Measurements from ENCODE around the gene ST6GALNAC6.

Gene ST6GALNAC6

GRCh38 chr9:127916720-127917581, 17.5 kb upstream of the ST6GALNAC6 start, which contains the start of gene ST6GALNAC4:
Gene ST6GALNAC4 (minus strand): TSS chr9:127917041. CDS start chr9:127916419, 622 bp downstream.
- DNase-seq (ENCODE audit: low read depth in 2 of 2), result peak; percentile 93 to 95

GRCh38 chr9:127915801-127916719, 16.7 kb upstream of the ST6GALNAC6 start:
- DNase-seq (ENCODE audit: low read depth in 2 of 2), result no peak

GRCh38 chr9:127915325-127915752, 15.9 kb upstream of the ST6GALNAC6 start:
- no peak for DNase-seq (ENCODE audit: low read depth in 2 of 2)

- no peak for DNase-seq (ENCODE audit: low read depth in 2 of 2)
Observed at GRCh38 chr9:127913682-127914081, 14.3 kb upstream of the ST6GALNAC6 start.

GRCh38 chr9:127912882-127913281, 13.5 kb upstream of the ST6GALNAC6 start:
- DNase-seq (ENCODE audit: low read depth in 2 of 2), result no peak

GRCh38 chr9:127912296-127912695, 12.9 kb upstream of the ST6GALNAC6 start:
- DNase-seq (ENCODE audit: low read depth in 2 of 2), result no peak

GRCh38 chr9:127910613-127911205, 11.3 kb upstream of the ST6GALNAC6 start:
- DNase-seq (ENCODE audit: low read depth in 2 of 2), result no peak

- no peak for DNase-seq (ENCODE audit: low read depth in 2 of 2)
Observed at GRCh38 chr9:127909839-127910273, 10.5 kb upstream of the ST6GALNAC6 start.

- no peak for DNase-seq (ENCODE audit: low read depth in 2 of 2)
Observed at GRCh38 chr9:127908660-127908926, 9.2 kb upstream of the ST6GALNAC6 start.

GRCh38 chr9:127907867-127908659, 8.7 kb upstream of the ST6GALNAC6 start:
- no peak for DNase-seq (ENCODE audit: low read depth in 2 of 2)

GRCh38 chr9:127905788-127906191, 6.4 kb upstream of the ST6GALNAC6 start:
- DNase-seq (ENCODE audit: low read depth in 2 of 2), result peak; percentile 47 to 53

GRCh38 chr9:127905004-127905728, 5.8 kb upstream of the ST6GALNAC6 start:
- peak in 1 of 2 donors; percentile 44 for DNase-seq (ENCODE audit: low read depth in 2 of 2)

- no peak for DNase-seq (ENCODE audit: low read depth in 2 of 2)
Observed at GRCh38 chr9:127904561-127905003, 5.2 kb upstream of the ST6GALNAC6 start.

- peak in 1 of 2 donors; percentile 58 for DNase-seq (ENCODE audit: low read depth in 2 of 2)
Observed at GRCh38 chr9:127903557-127904475, 4.4 kb upstream of the ST6GALNAC6 start.

GRCh38 chr9:127898433-127899127, 823 bp downstream of the ST6GALNAC6 start:
- no peak for DNase-seq (ENCODE audit: low read depth in 2 of 2)

GRCh38 chr9:127897193-127897692, 2.2 kb downstream of the ST6GALNAC6 start:
- DNase-seq (ENCODE audit: low read depth in 2 of 2), result no peak

GRCh38 chr9:127896395-127897192, 2.8 kb downstream of the ST6GALNAC6 start:
- no peak for DNase-seq (ENCODE audit: low read depth in 2 of 2)

GRCh38 chr9:127895811-127896210, 3.6 kb downstream of the ST6GALNAC6 start:
- DNase-seq (ENCODE audit: low read depth in 2 of 2), result no peak

Measured in stimulated activated CD8-positive, alpha-beta memory T cell treated with anti-CD3 and anti-CD28 coated beads, Interleukin-2, amount 100 ng/mL, for 1 hour (primary cell).